Colonic mucosa (tissue), 4 donors: ENCODE results near the gene IGFL1. TPM values are rescaled to one million over a fixed set of nuclear protein-coding genes. Genes with fewer than 3 reads are reported as not detected.

Experiments used
- DNase-seq: peaks from one replicate; pipeline ENCODE4 v3.0.0-alpha.2; 2020
- H3K27ac ChIP-seq: fragments of 200-600 bp; one replicate; pipeline ENCODE4 v1.8.0; 2021
- H3K27me3 ChIP-seq: fragments of 200-600 bp; one replicate; pipeline ENCODE4 v1.8.0; 2021
- H3K36me3 ChIP-seq: fragments of 200-600 bp; one replicate; pipeline ENCODE4 v1.8.0; 2021
- H3K4me1 ChIP-seq: fragments of 200-600 bp; one replicate; pipeline ENCODE4 v1.8.0; 2021; ENCODE audit warnings: mild to moderate bottlenecking
- H3K4me3 ChIP-seq: fragments of 200-600 bp; one replicate; pipeline ENCODE4 v1.8.0; 2021
- H3K9ac ChIP-seq, 2 donors: one replicate each; pipeline ENCODE4 v1.7.0; 2013; ENCODE audit warnings: control low read depth in 2 of 2, low read depth in 2 of 2, low read length in 2 of 2
- H3K9me3 ChIP-seq: fragments of 200-600 bp; one replicate; pipeline ENCODE4 v1.8.0; 2021
- intact Hi-C: fragments of 100-400 bp; cut with DNase I; formaldehyde crosslinking; loops from one replicate; pipeline ENCODE4 v1.14.1; 2022
- total RNA-seq, 2 donors: library from RNA; stranded (reverse); fragmentation: NEBNext Ultra II Directional in 1 of 2; extraction: Animal tissue kit (Norgen Biotek cat#: 25700) in 1 of 2; gene quantifications; one replicate each; pipeline ENCODE4 v1.2.1, GENCODE V29; 2021
- TF ChIP-seq, protein P1 (sequence below): fragments of 200-600 bp; IDR thresholded peaks from one replicate; pipeline ENCODE4 v1.8.0; 2022; ENCODE audit warnings: antibody characterized with exemption, mild to moderate bottlenecking
- donor health status: healthy.
- donor health status: DM: no; HTN: no; CAD: no.
- donor health status: DM: no; HTN: no; CAD: no.

IGFL1 gene
- total RNA-seq, 2 donors from 2014 or later, result not detected

DNA sequence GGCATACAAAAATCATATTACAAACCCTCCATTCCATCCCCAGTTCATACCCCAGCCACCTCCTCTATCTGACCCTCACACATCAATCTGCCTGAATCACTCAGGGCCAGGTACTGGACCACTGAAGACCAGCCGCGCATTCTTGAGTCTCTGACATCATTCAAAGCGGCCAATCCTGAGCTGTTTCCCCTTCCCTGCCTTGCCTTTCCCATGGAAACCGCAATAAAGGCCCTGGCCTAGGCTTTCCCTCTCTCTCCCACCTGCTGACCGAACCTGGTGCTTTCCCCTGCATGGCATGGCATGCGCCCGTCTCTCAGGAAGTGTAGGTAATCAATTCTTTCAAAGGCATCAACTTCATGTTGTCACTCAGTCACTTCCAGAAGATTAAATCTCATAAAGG, 49.6 kb downstream of the IGFL1 start:
- Histone ChIP-seq H3K4me1 (no peaks in the 10 kb centered on the region), H3K27ac (no peak overlapping the region), H3K4me3 (no peak overlapping the region), H3K9ac (no peak overlapping the region), H3K36me3 (no peaks in the 10 kb centered on the region), H3K9me3 (no peaks in the 10 kb centered on the region), H3K27me3 (no peaks in the 10 kb centered on the region)
- TF ChIP-seq, protein P1, sequence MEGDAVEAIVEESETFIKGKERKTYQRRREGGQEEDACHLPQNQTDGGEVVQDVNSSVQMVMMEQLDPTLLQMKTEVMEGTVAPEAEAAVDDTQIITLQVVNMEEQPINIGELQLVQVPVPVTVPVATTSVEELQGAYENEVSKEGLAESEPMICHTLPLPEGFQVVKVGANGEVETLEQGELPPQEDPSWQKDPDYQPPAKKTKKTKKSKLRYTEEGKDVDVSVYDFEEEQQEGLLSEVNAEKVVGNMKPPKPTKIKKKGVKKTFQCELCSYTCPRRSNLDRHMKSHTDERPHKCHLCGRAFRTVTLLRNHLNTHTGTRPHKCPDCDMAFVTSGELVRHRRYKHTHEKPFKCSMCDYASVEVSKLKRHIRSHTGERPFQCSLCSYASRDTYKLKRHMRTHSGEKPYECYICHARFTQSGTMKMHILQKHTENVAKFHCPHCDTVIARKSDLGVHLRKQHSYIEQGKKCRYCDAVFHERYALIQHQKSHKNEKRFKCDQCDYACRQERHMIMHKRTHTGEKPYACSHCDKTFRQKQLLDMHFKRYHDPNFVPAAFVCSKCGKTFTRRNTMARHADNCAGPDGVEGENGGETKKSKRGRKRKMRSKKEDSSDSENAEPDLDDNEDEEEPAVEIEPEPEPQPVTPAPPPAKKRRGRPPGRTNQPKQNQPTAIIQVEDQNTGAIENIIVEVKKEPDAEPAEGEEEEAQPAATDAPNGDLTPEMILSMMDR, result no peak
- DNase-seq, result no peak
- intact Hi-C loops, result loop anchor here (2.0 kb wide), 1 partner anchor 210 kb away; no protein-coding TSS in a partner anchor

Other genes with a start within 250 kb of the IGFL1 start
- 10 to 100 TPM; 14.4 to 32.2 TPM for gene CCDC61, start 234.3 kb upstream of the IGFL1 start, total RNA-seq
- gene PGLYRP1, start 206.7 kb upstream of the IGFL1 start, total RNA-seq, result not detected
- not detected for gene IGFL4, start 188.7 kb upstream of the IGFL1 start, total RNA-seq
- gene IGFL3, start 105.1 kb upstream of the IGFL1 start, total RNA-seq, result not detected
- 1 to 10 TPM in 1 of 2 donors, not detected in 1; 2.5 TPM for gene IGFL2, start 81.5 kb upstream of the IGFL1 start, total RNA-seq
- gene HIF3A, start 67.3 kb downstream of the IGFL1 start, total RNA-seq, result 1 to 10 TPM; 5.7 to 7.1 TPM
- 10 to 100 TPM; 46.0 to 87.5 TPM for gene PPP5C, start 117.3 kb downstream of the IGFL1 start, total RNA-seq
- gene CCDC8, start 183.8 kb downstream of the IGFL1 start, total RNA-seq, result 1 to 10 TPM in 1 of 2 donors, under 1 TPM in 1; 0.99 to 1.1 TPM
- gene PNMA8C, start 199.2 kb downstream of the IGFL1 start, total RNA-seq, result under 1 TPM in 1 of 2 donors, not detected in 1; 0.08 TPM
- gene PNMA8A, start 241.8 kb downstream of the IGFL1 start, total RNA-seq, result 1 to 10 TPM in 1 of 2 donors, under 1 TPM in 1; 0.35 to 1.2 TPM